Neuronal stem cell (in vitro differentiated cells): Measurements from ENCODE around the gene TM9SF4. TPM values are rescaled to one million over a fixed set of nuclear protein-coding genes. Genes with fewer than 3 reads are reported as not detected.

ENCODE experiments used
- DNase-seq: peaks from one replicate; pipeline ENCODE4 v3.0.0-alpha.2; 2013; ENCODE audit warnings: low spot score
- H2AFZ ChIP-seq: one replicate; pipeline ENCODE4 v1.6.1; 2013; ENCODE audit warnings: mild to moderate bottlenecking, low read length, inconsistent platforms
- H2AK5ac ChIP-seq: 2 replicates; pipeline ENCODE4 v1.6.1; 2013; ENCODE audit warnings: low read depth, mild to moderate bottlenecking, inconsistent platforms, low read length, moderate library complexity, mixed read lengths
- H2BK120ac ChIP-seq: 2 replicates; pipeline ENCODE4 v1.6.1; 2013; ENCODE audit warnings: low read depth, mild to moderate bottlenecking, inconsistent platforms, low read length, moderate library complexity, mixed read lengths
- H2BK12ac ChIP-seq: one replicate; pipeline ENCODE4 v1.6.1; 2013; ENCODE audit warnings: low read length, inconsistent platforms
- H2BK15ac ChIP-seq: 2 replicates; pipeline ENCODE4 v1.6.1; 2013; ENCODE audit warnings: mild to moderate bottlenecking, low read length, inconsistent platforms, mixed read lengths
- H2BK5ac ChIP-seq: one replicate; pipeline ENCODE4 v1.6.1; 2013; ENCODE audit warnings: inconsistent platforms, mild to moderate bottlenecking, low read length, moderate library complexity
- H3K14ac ChIP-seq: one replicate; pipeline ENCODE4 v1.6.1; 2013; ENCODE audit warnings: low read length, inconsistent platforms
- H3K18ac ChIP-seq: 2 replicates; pipeline ENCODE4 v1.6.1; 2013; ENCODE audit warnings: low read length, inconsistent platforms
- H3K23ac ChIP-seq: 2 replicates; pipeline ENCODE4 v1.6.1; 2013; ENCODE audit warnings: low read depth, mild to moderate bottlenecking, mixed read lengths, low read length, inconsistent platforms; ENCODE audit not compliant: poor library complexity
- H3K27ac ChIP-seq: replicated peaks from 3 replicates; pipeline ENCODE4 v1.5.1; 2013; ENCODE audit warnings: low read length, inconsistent platforms
- H3K27me3 ChIP-seq, 3 experiments: 2 replicates each; pipeline ENCODE4 v1.6.1; 2013; ENCODE audit warnings: low read length in 3 of 3, mild to moderate bottlenecking in 2 of 3, inconsistent platforms in 1 of 3, low read depth in 1 of 3, mixed read lengths in 1 of 3, moderate library complexity in 1 of 3; ENCODE audit not compliant: control insufficient read depth in 3 of 3, insufficient read depth in 3 of 3
- H3K36me3 ChIP-seq, 2 donors: replicated peaks in 1 of 2; 2 replicates each; pipeline ENCODE4 v1.6.1; 2013; ENCODE audit warnings: low read length in 2 of 2; ENCODE audit not compliant: control insufficient read depth in 2 of 2, insufficient read depth in 2 of 2
- H3K4ac ChIP-seq: 2 replicates; pipeline ENCODE4 v1.6.1; 2013; ENCODE audit warnings: inconsistent platforms, mild to moderate bottlenecking, low read length, moderate library complexity
- H3K4me1 ChIP-seq, 2 donors: 1 replicate in 1 of 2; 2 replicates in 1 of 2; pipeline ENCODE4 v1.6.1; 2013; ENCODE audit warnings: low read length in 2 of 2, low read depth in 1 of 2; ENCODE audit not compliant: control insufficient read depth in 2 of 2, insufficient read depth in 1 of 2
- H3K4me2 ChIP-seq: one replicate; pipeline ENCODE4 v1.6.1; 2013; ENCODE audit warnings: mild to moderate bottlenecking, low read length, inconsistent platforms; ENCODE audit not compliant: insufficient read depth, poor library complexity, severe bottlenecking
- H3K4me3 ChIP-seq, 2 donors: 2 replicates each; pipeline ENCODE4 v1.5.1; 2013; ENCODE audit warnings: low read length in 2 of 2, mild to moderate bottlenecking in 2 of 2, inconsistent platforms in 1 of 2, moderate library complexity in 1 of 2
- H3K79me1 ChIP-seq: one replicate; pipeline ENCODE4 v1.6.1; 2013; ENCODE audit warnings: low read depth, mild to moderate bottlenecking, inconsistent platforms, low read length, moderate library complexity
- H3K9ac ChIP-seq: one replicate; pipeline ENCODE4 v1.6.1; 2013; ENCODE audit warnings: mild to moderate bottlenecking, low read depth, low read length, inconsistent platforms; ENCODE audit not compliant: poor library complexity
- H3K9me3 ChIP-seq, 2 donors: replicated peaks in 1 of 2; 2 replicates each; pipeline versions ENCODE3 to v1.6.1; 2013; ENCODE audit warnings: low read length in 2 of 2, mild to moderate bottlenecking in 2 of 2, inconsistent platforms in 1 of 2, low read depth in 1 of 2, mixed read lengths in 1 of 2, moderate library complexity in 1 of 2; ENCODE audit not compliant: control insufficient read depth in 2 of 2, insufficient read depth in 1 of 2
- H4K8ac ChIP-seq: one replicate; pipeline ENCODE4 v1.6.1; 2013; ENCODE audit warnings: low read depth, mild to moderate bottlenecking, inconsistent platforms, low read length, moderate library complexity
- H4K91ac ChIP-seq: one replicate; pipeline ENCODE4 v1.6.1; 2013; ENCODE audit warnings: low read length, low read depth, mild to moderate bottlenecking, inconsistent platforms; ENCODE audit not compliant: poor library complexity
- whole genome bisulfite sequencing, 2 donors: extraction: QIAGEN DNeasy Blood & Tissue Kit; methylation state at CpG; one replicate each; pipeline ENCODE4 v1.1.7; 2013; ENCODE audit warnings: missing lambda C conversion rate in 2 of 2, mixed read lengths in 1 of 2; ENCODE audit not compliant: insufficient read length in 2 of 2, insufficient replicate concordance in 1 of 2; ENCODE audit errors: extremely low coverage in 2 of 2; 5-methylcytosine and 5-hydroxymethylcytosine counted together
- polyA plus RNA-seq, 2 experiments: library from polyadenylated mRNA; stranded (reverse); fragments of 200-250 nt; gene quantifications; one replicate each; pipeline ENCODE4 v1.2.3, GENCODE V29; 2013

Gene TM9SF4
- 48.3 TPM for polyA plus RNA-seq (2013, experiment 1 of 2)
- 48.3 TPM for polyA plus RNA-seq (2013, experiment 2 of 2)

- Histone ChIP-seq H3K36me3 (peaks cover 0 to 27% of the 10 kb centered on the region in 2 donors), H3K9ac (peak within 1 kb of the TSS; percentile 85), H2BK15ac (no peak within 1 kb of the TSS), H3K4ac (no peak within 1 kb of the TSS), H2AK5ac (no peak within 1 kb of the TSS), H3K27me3 (peaks cover 0 to 3% (median 0%) of the 10 kb centered on the region in 3 experiments), H3K9me3 (no peaks in the 10 kb centered on the region), H3K4me1 (peaks cover 1 to 6% of the 10 kb centered on the region in 2 donors), H3K14ac (no peak within 1 kb of the TSS), H3K27ac (peak within 1 kb of the TSS; percentile 94), H3K79me1 (peaks cover 10% of the 10 kb centered on the region), H2BK12ac (no peak within 1 kb of the TSS), H2AFZ (peak within 1 kb of the TSS; percentile 97), H4K8ac (no peak within 1 kb of the TSS), H3K4me2 (peak within 1 kb of the TSS; percentile 92), H2BK120ac (no peak within 1 kb of the TSS), H3K23ac (peak within 1 kb of the TSS; percentile 14), H2BK5ac (peak within 1 kb of the TSS; percentile 84), H3K4me3 (peak within 1 kb of the TSS; percentile 86 to 94), H4K91ac (peak within 1 kb of the TSS; percentile 64), H3K18ac (peak within 1 kb of the TSS; percentile 95)
- WGBS, 2 donors: no CpG with 5 or more reads among the region's 38 CpGs
- peak; percentile 94 for DNase-seq
These were observed at the start of gene TM9SF4 for GRCh38 chr20:32109392-32110172. TSS of gene TM9SF4 (plus strand) at chr20:32109714. CDS start at chr20:32109741, 27 bp downstream.

- H3K4me1 ChIP-seq: peaks cover 0 to 2% of the 10 kb centered on the region in 2 donors
- H3K36me3 ChIP-seq: no peaks in the 10 kb centered on the region
- no peak overlapping the region for H4K8ac ChIP-seq
- no peaks in the 10 kb centered on the region for H3K79me1 ChIP-seq
- no peak overlapping the region for H3K27ac ChIP-seq
- no peak overlapping the region for H3K14ac ChIP-seq
- no peak overlapping the region for H4K91ac ChIP-seq
- no CpG with 5 or more reads among the region's 4 CpGs for WGBS, 2 donors
- H3K4me3 ChIP-seq: no peak overlapping the region
- H3K9ac ChIP-seq: no peak overlapping the region
- H3K23ac ChIP-seq: no peak overlapping the region
- no peak for DNase-seq
- peaks cover 0 to 14% (median 0%) of the 10 kb centered on the region in 3 experiments for H3K27me3 ChIP-seq
- H2BK5ac ChIP-seq: no peak overlapping the region
- no peak overlapping the region for H2BK12ac ChIP-seq
- no peak overlapping the region for H3K4ac ChIP-seq
- H2AFZ ChIP-seq: no peak overlapping the region
- no peak overlapping the region for H2AK5ac ChIP-seq
- H2BK15ac ChIP-seq: no peak overlapping the region
- H3K9me3 ChIP-seq: no peaks in the 10 kb centered on the region
- H3K4me2 ChIP-seq: no peak overlapping the region
- H3K18ac ChIP-seq: no peak overlapping the region
- H2BK120ac ChIP-seq: no peak overlapping the region
These were observed 46.7 kb upstream of the TM9SF4 start for GRCh38 chr20:32062776-32063170.

- Histone ChIP-seq H3K14ac (no peak overlapping the region), H3K23ac (no peak overlapping the region), H3K4me1 (peaks cover 0 to 2% of the 10 kb centered on the region in 2 donors), H3K79me1 (no peaks in the 10 kb centered on the region), H2BK120ac (no peak overlapping the region), H4K8ac (no peak overlapping the region), H3K4me2 (no peak overlapping the region), H3K9ac (no peak overlapping the region), H3K18ac (no peak overlapping the region), H2AFZ (no peak overlapping the region), H2BK5ac (no peak overlapping the region), H2BK12ac (no peak overlapping the region), H4K91ac (no peak overlapping the region), H3K27me3 (peaks cover 0 to 12% (median 0%) of the 10 kb centered on the region in 3 experiments), H3K9me3 (no peaks in the 10 kb centered on the region), H2AK5ac (no peak overlapping the region), H2BK15ac (no peak overlapping the region), H3K27ac (no peak overlapping the region), H3K36me3 (no peaks in the 10 kb centered on the region), H3K4me3 (no peak overlapping the region), H3K4ac (no peak overlapping the region)
- WGBS, 2 donors: no CpG with 5 or more reads among the region's 4 CpGs
- DNase-seq: no peak
These were observed 45.8 kb upstream of the TM9SF4 start for GRCh38 chr20:32063695-32064094.

GRCh38 chr20:32064667-32065066 is 44.8 kb upstream of the TM9SF4 start:
- Histone ChIP-seq H4K91ac (no peak overlapping the region), H3K23ac (peak overlapping the region; percentile 27), H3K36me3 (no peaks in the 10 kb centered on the region), H2BK15ac (no peak overlapping the region), H3K27me3 (peaks cover 0 to 20% (median 0%) of the 10 kb centered on the region in 3 experiments), H3K4me1 (peaks cover 0 to 2% of the 10 kb centered on the region in 2 donors), H3K4ac (no peak overlapping the region), H3K9ac (no peak overlapping the region), H3K9me3 (no peaks in the 10 kb centered on the region), H3K4me2 (no peak overlapping the region), H2BK12ac (no peak overlapping the region), H2AK5ac (no peak overlapping the region), H3K14ac (no peak overlapping the region), H3K27ac (no peak overlapping the region), H2AFZ (no peak overlapping the region), H3K79me1 (no peaks in the 10 kb centered on the region), H2BK120ac (no peak overlapping the region), H3K18ac (no peak overlapping the region), H4K8ac (no peak overlapping the region), H2BK5ac (no peak overlapping the region), H3K4me3 (no peak overlapping the region)
- no CpG with 5 or more reads among the region's 7 CpGs for WGBS, 2 donors
- no peak for DNase-seq
